ENCODE results near the gene GJC1. TPM values are rescaled to one million over a fixed set of nuclear protein-coding genes. Genes with fewer than 3 reads are reported as not detected.
"Not testable (repeated sequence)": the region's sequence is repeated elsewhere in the genome, so short reads cannot be mapped to it uniquely, and the experiment has no call there.

The GJC1 gene
- total and polyA plus RNA-seq, 9 donors = 19.3 to 35.4 (median 24.1) TPM

DNA sequence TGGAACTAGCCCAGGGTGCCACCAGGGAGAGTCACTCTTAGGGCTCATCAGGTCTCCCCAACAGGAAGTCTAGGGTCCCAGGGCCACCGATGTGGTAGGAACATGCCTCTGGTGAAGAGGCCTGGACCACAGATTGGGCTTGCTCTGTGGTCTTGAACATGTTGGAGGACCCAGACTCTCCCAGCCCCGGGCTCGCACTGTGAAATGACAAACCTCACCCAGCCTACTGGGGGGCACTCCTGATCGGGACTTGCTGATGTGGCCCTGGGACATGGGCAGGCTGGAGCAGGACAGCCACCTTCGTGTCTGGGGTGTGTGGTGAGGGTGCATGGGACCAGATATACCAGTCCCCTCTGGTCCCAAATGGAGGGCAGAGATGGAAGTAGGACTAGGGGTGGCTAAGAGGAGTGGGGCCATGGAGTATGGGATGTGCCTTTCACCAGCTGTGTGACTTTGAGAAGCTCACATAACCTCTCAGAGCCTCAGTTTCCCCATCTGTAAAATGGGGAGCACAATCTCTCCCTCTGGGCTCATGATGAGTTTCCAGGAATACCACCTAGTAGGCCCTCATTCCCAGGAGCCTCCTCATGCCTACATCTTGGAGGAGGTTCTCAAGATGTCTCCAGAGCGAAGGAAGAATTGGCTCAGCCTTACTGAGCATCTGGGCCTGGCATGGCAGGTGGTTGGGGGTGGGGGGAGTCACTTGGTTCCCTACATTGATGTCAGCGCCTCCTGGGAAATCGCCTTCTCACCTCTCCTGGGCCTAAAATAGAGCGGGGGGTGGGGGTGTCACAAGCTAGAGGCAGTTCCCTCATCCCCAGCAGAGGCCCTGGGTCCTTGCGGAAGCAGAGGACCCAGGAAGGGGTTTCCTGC is 72.8 kb downstream of the GJC1 start:
- Histone ChIP-seq H3K27me3 (ENCODE audit: control insufficient read depth, insufficient read depth, low read length) (peaks cover 37% of the 10 kb centered on the region), H3K9me3 (replicated peaks; ENCODE audit: control insufficient read depth, low read depth, low read length) (no peaks in the 10 kb centered on the region), H3K36me3 (ENCODE audit: control insufficient read depth, insufficient read depth, low read length) (no peaks in the 10 kb centered on the region), H3K27ac (ENCODE audit: low read length) (no peak overlapping the region), H3K4me1 (ENCODE audit: control insufficient read depth, insufficient read depth, low read length) (peaks cover 14% of the 10 kb centered on the region), H3K4me3 (ENCODE audit: low read length) (no peak overlapping the region)
- no peak for DNase-seq
- 83% methylated on average over 5 of the region's 10 CpGs for WGBS (ENCODE audit: insufficient coverage)

DNA sequence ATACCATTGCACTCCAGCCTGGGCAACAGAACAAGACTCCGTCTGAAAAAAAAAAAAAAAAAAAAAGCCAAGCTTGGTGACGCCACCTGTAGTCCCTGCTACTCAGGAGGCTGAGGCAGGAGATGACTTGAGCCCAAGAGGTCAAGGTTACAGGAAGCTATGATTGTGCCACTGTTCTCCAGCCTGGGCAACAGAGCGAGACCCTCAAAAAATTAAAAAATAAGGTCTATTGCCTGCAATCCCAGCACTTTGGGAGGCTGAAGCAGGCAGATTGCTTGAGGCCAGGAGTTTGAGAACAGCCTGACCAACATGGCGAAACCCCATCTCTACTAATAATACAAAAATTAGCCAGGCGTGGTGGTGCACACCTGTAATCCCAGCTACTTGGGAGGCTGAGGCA is 74.9 kb downstream of the GJC1 start:
- DNase-seq; H3K27ac ChIP-seq (ENCODE audit: low read length): not testable (repeated sequence)
- WGBS (ENCODE audit: insufficient coverage) = 67% methylated on average over 1 of the region's 5 CpGs

DNA sequence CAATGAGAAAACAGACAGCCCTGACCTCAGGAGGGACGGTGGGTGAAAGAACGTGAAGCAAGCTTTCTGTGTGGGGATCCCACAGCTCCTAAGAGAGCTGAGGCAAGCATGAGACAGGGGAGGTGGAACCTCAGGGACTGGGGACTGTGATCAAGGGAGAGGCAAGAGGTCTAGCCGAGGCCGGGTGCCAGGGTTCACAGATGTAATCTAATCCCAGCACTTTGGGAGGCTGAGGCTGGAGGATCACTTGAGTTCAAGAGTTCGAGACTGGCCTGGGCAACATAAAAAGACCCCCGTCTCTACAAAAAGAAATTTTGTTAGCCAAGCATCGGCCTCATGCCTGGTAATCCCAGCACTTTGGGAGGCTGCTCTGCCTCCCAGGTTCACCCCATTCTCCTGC is 75.8 kb downstream of the GJC1 start:
- H3K4me1 ChIP-seq (ENCODE audit: control insufficient read depth, insufficient read depth, low read length) = peaks cover 13% of the 10 kb centered on the region
- peaks cover 21% of the 10 kb centered on the region for H3K27me3 ChIP-seq (ENCODE audit: control insufficient read depth, insufficient read depth, low read length)
- DNase-seq = no peak
- no peaks in the 10 kb centered on the region for H3K9me3 ChIP-seq (replicated peaks; ENCODE audit: control insufficient read depth, low read depth, low read length)
- no peak overlapping the region for H3K27ac ChIP-seq (ENCODE audit: low read length)
- H3K36me3 ChIP-seq (ENCODE audit: control insufficient read depth, insufficient read depth, low read length) = peaks cover 12% of the 10 kb centered on the region
- WGBS (ENCODE audit: insufficient coverage) = 67% methylated on average over 7 of the region's 7 CpGs
- H3K4me3 ChIP-seq (ENCODE audit: low read length) = no peak overlapping the region

More for the DNA sequence above, 74.9 kb downstream of the GJC1 start:
- H3K4me3 ChIP-seq (ENCODE audit: low read length); H3K9me3 ChIP-seq (replicated peaks; ENCODE audit: control insufficient read depth, low read depth, low read length); H3K36me3 ChIP-seq (ENCODE audit: control insufficient read depth, insufficient read depth, low read length): not testable (repeated sequence)
- peaks cover 30% of the 10 kb centered on the region for H3K27me3 ChIP-seq (ENCODE audit: control insufficient read depth, insufficient read depth, low read length)
- peaks cover 18% of the 10 kb centered on the region for H3K4me1 ChIP-seq (ENCODE audit: control insufficient read depth, insufficient read depth, low read length)

GRCh38 chr17:44752953-44753861 is 76.9 kb downstream of the GJC1 start:
- Histone ChIP-seq H3K4me3 (ENCODE audit: low read length) (no peak overlapping the region), H3K27me3 (ENCODE audit: control insufficient read depth, insufficient read depth, low read length) (peaks cover 15% of the 10 kb centered on the region), H3K36me3 (ENCODE audit: control insufficient read depth, insufficient read depth, low read length) (peaks cover 21% of the 10 kb centered on the region), H3K27ac (ENCODE audit: low read length) (no peak overlapping the region), H3K9me3 (replicated peaks; ENCODE audit: control insufficient read depth, low read depth, low read length) (no peaks in the 10 kb centered on the region), H3K4me1 (ENCODE audit: control insufficient read depth, insufficient read depth, low read length) (peaks cover 17% of the 10 kb centered on the region)
- WGBS (ENCODE audit: insufficient coverage) = 71% methylated on average over 12 of the region's 17 CpGs
- no peak for DNase-seq

DNA sequence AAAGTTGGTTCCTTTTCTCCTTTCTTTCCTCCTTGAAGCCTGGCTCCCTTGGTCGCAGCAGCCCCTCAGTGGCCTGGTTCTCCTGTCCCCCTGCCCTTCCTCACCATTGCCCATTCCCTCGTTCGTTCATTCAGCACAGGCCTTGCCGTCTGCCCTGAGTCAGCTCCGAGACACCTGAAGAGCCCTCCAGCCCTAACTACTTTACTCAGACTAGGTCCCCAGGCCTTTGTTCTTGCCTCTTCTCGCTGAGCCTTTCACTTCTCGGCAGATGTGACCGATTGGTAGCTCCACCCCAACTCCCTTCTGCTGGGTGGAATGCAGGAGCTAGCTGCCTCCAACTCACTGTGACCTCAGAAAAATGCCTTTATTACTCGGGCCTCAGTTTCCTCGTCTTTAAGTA is 78.3 kb downstream of the GJC1 start:
- DNase-seq = no peak
- H3K36me3 ChIP-seq (ENCODE audit: control insufficient read depth, insufficient read depth, low read length) = peaks cover 29% of the 10 kb centered on the region
- peaks cover under 1% of the 10 kb centered on the region for H3K27me3 ChIP-seq (ENCODE audit: control insufficient read depth, insufficient read depth, low read length)
- H3K4me3 ChIP-seq (ENCODE audit: low read length) = no peak overlapping the region
- no peak overlapping the region for H3K27ac ChIP-seq (ENCODE audit: low read length)
- H3K4me1 ChIP-seq (ENCODE audit: control insufficient read depth, insufficient read depth, low read length) = peaks cover 16% of the 10 kb centered on the region
- H3K9me3 ChIP-seq (replicated peaks; ENCODE audit: control insufficient read depth, low read depth, low read length) = no peaks in the 10 kb centered on the region
- WGBS (ENCODE audit: insufficient coverage) = 78% methylated on average over 8 of the region's 10 CpGs

GRCh38 chr17:44751331-44751730 is 78.8 kb downstream of the GJC1 start:
- peaks cover 30% of the 10 kb centered on the region for H3K36me3 ChIP-seq (ENCODE audit: control insufficient read depth, insufficient read depth, low read length)
- H3K4me1 ChIP-seq (ENCODE audit: control insufficient read depth, insufficient read depth, low read length) = peaks cover 16% of the 10 kb centered on the region
- 96% methylated on average over 7 of the region's 7 CpGs for WGBS (ENCODE audit: insufficient coverage)
- H3K27ac ChIP-seq (ENCODE audit: low read length) = no peak overlapping the region
- H3K4me3 ChIP-seq (ENCODE audit: low read length) = no peak overlapping the region
- no peaks in the 10 kb centered on the region for H3K27me3 ChIP-seq (ENCODE audit: control insufficient read depth, insufficient read depth, low read length)
- H3K9me3 ChIP-seq (replicated peaks; ENCODE audit: control insufficient read depth, low read depth, low read length) = no peaks in the 10 kb centered on the region
- no peak for DNase-seq

GRCh38 chr17:44749980-44750318 is 80.1 kb downstream of the GJC1 start:
- 23% methylated on average over 6 of the region's 9 CpGs for WGBS (ENCODE audit: insufficient coverage)
- DNase-seq = no peak
- peaks cover 30% of the 10 kb centered on the region for H3K36me3 ChIP-seq (ENCODE audit: control insufficient read depth, insufficient read depth, low read length)
- H3K4me1 ChIP-seq (ENCODE audit: control insufficient read depth, insufficient read depth, low read length) = peaks cover 16% of the 10 kb centered on the region
- H3K4me3 ChIP-seq (ENCODE audit: low read length) = peak overlapping the region; percentile 27
- H3K27me3 ChIP-seq (ENCODE audit: control insufficient read depth, insufficient read depth, low read length) = no peaks in the 10 kb centered on the region
- H3K9me3 ChIP-seq (replicated peaks; ENCODE audit: control insufficient read depth, low read depth, low read length) = no peaks in the 10 kb centered on the region
- H3K27ac ChIP-seq (ENCODE audit: low read length) = peak overlapping the region; percentile 78

GRCh38 chr17:44749076-44749979 is 80.8 kb downstream of the GJC1 start:
- no peaks in the 10 kb centered on the region for H3K9me3 ChIP-seq (replicated peaks; ENCODE audit: control insufficient read depth, low read depth, low read length)
- H3K27me3 ChIP-seq (ENCODE audit: control insufficient read depth, insufficient read depth, low read length) = no peaks in the 10 kb centered on the region
- peaks cover 30% of the 10 kb centered on the region for H3K36me3 ChIP-seq (ENCODE audit: control insufficient read depth, insufficient read depth, low read length)
- H3K4me1 ChIP-seq (ENCODE audit: control insufficient read depth, insufficient read depth, low read length) = peaks cover 16% of the 10 kb centered on the region
- peak; percentile 81 for DNase-seq
- peak overlapping the region; percentile 78 for H3K27ac ChIP-seq (ENCODE audit: low read length)
- peak overlapping the region; percentile 27 for H3K4me3 ChIP-seq (ENCODE audit: low read length)
- WGBS (ENCODE audit: insufficient coverage) = 37% methylated on average over 13 of the region's 19 CpGs
